Liver (tissue), 3 donors: ENCODE results near the gene POU3F4.
A peak's percentile ranks its signal among the peaks of the same experiment; 100 is the strongest.

Source experiments
- CTCF ChIP-seq: fragments of 150-350 bp; IDR thresholded peaks from 2 replicates; pipeline ENCODE4 v1.5.1; 2017; ENCODE audit warnings: improper control_type of control experiment, low read depth, low read length; ENCODE audit not compliant: missing input control
- HNF4A ChIP-seq, 2 donors: conservative IDR thresholded peaks; 2 replicates each; pipeline ENCODE4 v1.6.1; 2016; ENCODE audit warnings: antibody characterized with exemption in 2 of 2, mild to moderate bottlenecking in 2 of 2
- JUND ChIP-seq, 2 donors: IDR thresholded peaks; 2 replicates each; pipeline ENCODE4 v1.6.1; 2016; ENCODE audit warnings: antibody characterized with exemption in 2 of 2
- NR2F2 ChIP-seq: IDR thresholded peaks from 2 replicates; pipeline ENCODE4 v1.6.1; 2016; ENCODE audit warnings: antibody characterized with exemption
- RAD21 ChIP-seq, 2 donors: IDR thresholded peaks; 2 replicates each; pipeline ENCODE4 v1.6.1; 2016; ENCODE audit warnings: antibody characterized with exemption in 2 of 2, mild to moderate bottlenecking in 2 of 2
- REST ChIP-seq: IDR thresholded peaks from 2 replicates; pipeline ENCODE4 v1.6.1; 2016; ENCODE audit warnings: antibody characterized with exemption, mild to moderate bottlenecking
- RXRA ChIP-seq, 2 donors: IDR thresholded peaks; 2 replicates each; pipeline ENCODE4 v1.6.1; 2017 to 2018; ENCODE audit warnings: antibody characterized with exemption in 2 of 2, mild to moderate bottlenecking in 1 of 2
- SP1 ChIP-seq: IDR thresholded peaks from 2 replicates; pipeline ENCODE4 v1.6.1; 2018; ENCODE audit warnings: antibody characterized with exemption, mild to moderate bottlenecking
- TAF1 ChIP-seq: conservative IDR thresholded peaks from 2 replicates; pipeline ENCODE4 v1.6.1; 2016; ENCODE audit warnings: antibody characterized with exemption, mild to moderate bottlenecking
- YY1 ChIP-seq: IDR thresholded peaks from 2 replicates; pipeline ENCODE4 v1.6.1; 2016; ENCODE audit warnings: antibody characterized with exemption, mild to moderate bottlenecking
- TF ChIP-seq, protein P1 (sequence below): IDR thresholded peaks from 2 replicates; pipeline ENCODE4 v1.6.1; 2016; ENCODE audit warnings: antibody characterized with exemption
- TF ChIP-seq, protein P2 (sequence below): IDR thresholded peaks from 2 replicates; pipeline ENCODE4 v1.6.1; 2016; ENCODE audit warnings: antibody characterized with exemption
- donor health status: healthy.
- donor health status: healthy.

DNA sequence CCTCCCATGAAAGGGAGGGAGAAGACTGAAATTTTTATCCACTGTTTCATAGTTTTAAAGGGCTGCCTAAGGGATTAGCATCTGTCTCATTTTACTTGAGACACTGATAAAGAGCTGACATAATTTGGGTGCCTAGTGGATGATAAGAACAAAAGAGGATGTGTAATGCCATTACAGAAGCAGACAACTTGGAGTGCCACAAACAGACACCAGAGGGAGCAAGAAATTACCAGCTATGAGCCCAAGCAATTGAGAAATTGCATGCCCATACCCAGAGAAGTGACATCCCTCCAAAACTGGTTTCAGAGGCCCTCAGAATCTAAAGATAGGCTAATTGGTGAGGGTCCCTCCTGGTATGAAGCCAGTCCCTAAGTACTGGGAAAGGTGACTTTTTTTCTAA lies 38.5 kb upstream of the POU3F4 start:
- TF ChIP-seq REST (no peak), CTCF (peak; percentile 63), HNF4A (conservative IDR thresholded peaks at IDR 0.05) (no peak), YY1 (no peak), NR2F2 (no peak), SP1 (no peak), JUND (IDR thresholded peaks at IDR 0.05) (no peak), RAD21 (IDR thresholded peaks at IDR 0.05) (peak; percentile 68 to 84), TAF1 (no peak), RXRA (IDR thresholded peaks at IDR 0.05) (no peak)
- TF ChIP-seq, protein P1, sequence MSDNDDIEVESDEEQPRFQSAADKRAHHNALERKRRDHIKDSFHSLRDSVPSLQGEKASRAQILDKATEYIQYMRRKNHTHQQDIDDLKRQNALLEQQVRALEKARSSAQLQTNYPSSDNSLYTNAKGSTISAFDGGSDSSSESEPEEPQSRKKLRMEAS, result no peak
- TF ChIP-seq, protein P2, sequence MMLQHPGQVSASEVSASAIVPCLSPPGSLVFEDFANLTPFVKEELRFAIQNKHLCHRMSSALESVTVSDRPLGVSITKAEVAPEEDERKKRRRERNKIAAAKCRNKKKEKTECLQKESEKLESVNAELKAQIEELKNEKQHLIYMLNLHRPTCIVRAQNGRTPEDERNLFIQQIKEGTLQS, result no peak
